ENCODE measurements around the gene XPNPEP3.

GRCh38 chr22:40953471-40953870, 96.5 kb downstream of the XPNPEP3 start:
- no peak for TF ChIP-seq CTCF (IDR thresholded peaks at IDR 0.05)
- TF ChIP-seq POLR2A (IDR thresholded peaks at IDR 0.05), result no peak
